HL-60 (cell line): ENCODE measurements around the gene CATSPERE.

Source experiments
- DNase-seq, 2 experiments: peaks; one replicate each; pipeline ENCODE4 v3.0.0-alpha.2; 2010 to 2020; ENCODE audit warnings: low read depth in 1 of 2, low spot score in 1 of 2
- H3K27ac ChIP-seq: fragments of 250-450 bp; sonication (Bioruptor Pico); replicated peaks from 2 replicates; pipeline ENCODE4 v1.5.1; 2020; ENCODE audit warnings: mild to moderate bottlenecking, moderate library complexity
- H3K27me3 ChIP-seq: fragments of 250-450 bp; sonication (Bioruptor Pico); 2 replicates; pipeline ENCODE4 v1.5.1; 2021; ENCODE audit warnings: mild to moderate bottlenecking, moderate library complexity; ENCODE audit not compliant: insufficient read depth, poor library complexity, severe bottlenecking
- H3K4me3 ChIP-seq: replicated peaks from 2 replicates; pipeline ENCODE4 v1.5.1; 2011; ENCODE audit warnings: mild to moderate bottlenecking, control low read depth, low read length; ENCODE audit not compliant: insufficient read depth
- CTCF ChIP-seq: IDR thresholded peaks from one replicate; pipeline ENCODE4 v1.5.1; 2011; ENCODE audit warnings: low read length, control low read depth, inconsistent platforms; ENCODE audit not compliant: insufficient read depth
- GABPA ChIP-seq: IDR thresholded peaks from 2 replicates; pipeline ENCODE4 v1.6.1; 2012; ENCODE audit warnings: low read depth
- POLR2AphosphoS5 ChIP-seq: IDR thresholded peaks from 2 replicates; pipeline ENCODE4 v1.6.1; 2012; ENCODE audit warnings: low read depth
- SPI1 ChIP-seq: IDR thresholded peaks from 2 replicates; pipeline ENCODE4 v1.6.1; 2012; ENCODE audit warnings: low read depth, mild to moderate bottlenecking, borderline replicate concordance
- TF ChIP-seq, protein P1 (sequence below): IDR thresholded peaks from 2 replicates; pipeline ENCODE4 v1.6.1; 2012; ENCODE audit warnings: low read depth; ENCODE audit not compliant: insufficient replicate concordance

The CATSPERE gene

GRCh38 chr1:244435562-244436205, 25.4 kb upstream of the CATSPERE start:
- DNase-seq = no peak
- Histone ChIP-seq H3K4me3 (no peak overlapping the region), H3K27me3 (no peaks in the 10 kb centered on the region), H3K27ac (no peak overlapping the region)
- TF ChIP-seq SPI1 = no peak
- TF ChIP-seq CTCF = no peak
- TF ChIP-seq GABPA = no peak
- no peak for TF ChIP-seq POLR2AphosphoS5
- TF ChIP-seq, protein P1, sequence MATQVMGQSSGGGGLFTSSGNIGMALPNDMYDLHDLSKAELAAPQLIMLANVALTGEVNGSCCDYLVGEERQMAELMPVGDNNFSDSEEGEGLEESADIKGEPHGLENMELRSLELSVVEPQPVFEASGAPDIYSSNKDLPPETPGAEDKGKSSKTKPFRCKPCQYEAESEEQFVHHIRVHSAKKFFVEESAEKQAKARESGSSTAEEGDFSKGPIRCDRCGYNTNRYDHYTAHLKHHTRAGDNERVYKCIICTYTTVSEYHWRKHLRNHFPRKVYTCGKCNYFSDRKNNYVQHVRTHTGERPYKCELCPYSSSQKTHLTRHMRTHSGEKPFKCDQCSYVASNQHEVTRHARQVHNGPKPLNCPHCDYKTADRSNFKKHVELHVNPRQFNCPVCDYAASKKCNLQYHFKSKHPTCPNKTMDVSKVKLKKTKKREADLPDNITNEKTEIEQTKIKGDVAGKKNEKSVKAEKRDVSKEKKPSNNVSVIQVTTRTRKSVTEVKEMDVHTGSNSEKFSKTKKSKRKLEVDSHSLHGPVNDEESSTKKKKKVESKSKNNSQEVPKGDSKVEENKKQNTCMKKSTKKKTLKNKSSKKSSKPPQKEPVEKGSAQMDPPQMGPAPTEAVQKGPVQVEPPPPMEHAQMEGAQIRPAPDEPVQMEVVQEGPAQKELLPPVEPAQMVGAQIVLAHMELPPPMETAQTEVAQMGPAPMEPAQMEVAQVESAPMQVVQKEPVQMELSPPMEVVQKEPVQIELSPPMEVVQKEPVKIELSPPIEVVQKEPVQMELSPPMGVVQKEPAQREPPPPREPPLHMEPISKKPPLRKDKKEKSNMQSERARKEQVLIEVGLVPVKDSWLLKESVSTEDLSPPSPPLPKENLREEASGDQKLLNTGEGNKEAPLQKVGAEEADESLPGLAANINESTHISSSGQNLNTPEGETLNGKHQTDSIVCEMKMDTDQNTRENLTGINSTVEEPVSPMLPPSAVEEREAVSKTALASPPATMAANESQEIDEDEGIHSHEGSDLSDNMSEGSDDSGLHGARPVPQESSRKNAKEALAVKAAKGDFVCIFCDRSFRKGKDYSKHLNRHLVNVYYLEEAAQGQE = no peak

- Histone ChIP-seq H3K4me3 (no peak overlapping the region), H3K27ac (no peak overlapping the region), H3K27me3 (no peaks in the 10 kb centered on the region)
- TF ChIP-seq CTCF (no peak), GABPA (no peak)
- TF ChIP-seq, protein P1 = no peak
- DNase-seq = no peak
These were observed 24.6 kb upstream of the CATSPERE start for GRCh38 chr1:244436336-244437085.

- H3K27ac ChIP-seq = no peak overlapping the region
- H3K4me3 ChIP-seq = no peak overlapping the region
- no peak for DNase-seq
- TF ChIP-seq GABPA = no peak
- no peak for TF ChIP-seq CTCF
- no peak for TF ChIP-seq POLR2AphosphoS5
- TF ChIP-seq, protein P1 = no peak
- TF ChIP-seq SPI1 = no peak
- no peaks in the 10 kb centered on the region for H3K27me3 ChIP-seq
These were observed 24.0 kb upstream of the CATSPERE start for GRCh38 chr1:244437086-244437468.
